Mucosa of descending colon (tissue), 3 donors: ENCODE data around the gene WASHC3. TPM values are rescaled to one million over a fixed set of nuclear protein-coding genes. Genes with fewer than 3 reads are reported as not detected.
A peak's percentile ranks its signal among the peaks of the same experiment; 100 is the strongest.

Experiments used
- ATAC-seq: fragments of 200-7000 bp; cut with Tn5 transposase; one replicate; pipeline ENCODE4 v1.9.1; 2020; ENCODE audit warnings: mild to moderate bottlenecking, moderate library complexity
- DNase-seq, 3 donors: peaks; one replicate each; pipeline ENCODE4 v3.0.0-alpha.2; 2020
- H3K36me3 ChIP-seq: fragments of 200-600 bp; one replicate; pipeline ENCODE4 v1.8.0; 2021; ENCODE audit warnings: low read depth, mild to moderate bottlenecking
- H3K4me1 ChIP-seq: fragments of 200-600 bp; one replicate; pipeline ENCODE4 v1.8.0; 2021; ENCODE audit warnings: low read depth, mild to moderate bottlenecking
- H3K4me3 ChIP-seq: fragments of 200-600 bp; one replicate; pipeline ENCODE4 v1.8.0; 2021; ENCODE audit warnings: mild to moderate bottlenecking
- H3K9me3 ChIP-seq: fragments of 200-600 bp; one replicate; pipeline ENCODE4 v1.8.0; 2021; ENCODE audit warnings: mild to moderate bottlenecking
- intact Hi-C, 2 donors: fragments of 100-400 bp; cut with DNase I in 1 of 2; cut with micrococcal nuclease in 1 of 2; formaldehyde crosslinking; loops; one replicate each; pipeline versions ENCODE4 v1.11.0 to v1.11.1; 2022; cut with DNase I, micrococcal nuclease
- total RNA-seq, 3 donors: library from RNA; stranded (reverse); fragmentation: NEBNext Ultra II Directional in 2 of 3; extraction: Animal tissue kit (Norgen Biotek cat#: 25700) in 2 of 3; gene quantifications; one replicate each; pipeline versions ENCODE4 v1.2.1 to v1.2.4, GENCODE V29; 2021 to 2023
- TF ChIP-seq, protein P1 (sequence below): fragments of 200-600 bp; IDR thresholded peaks from one replicate; pipeline ENCODE4 v1.8.0; 2022; ENCODE audit warnings: antibody characterized with exemption, mild to moderate bottlenecking
- donor health status: DM: no; HTN: no; CAD: no; lungs with moderate emphysema.
- donor health status: DM: no; HTN: no; CAD: no.
- donor health status: DM: no; HTN: yes; CAD: no.

WASHC3 gene
- total RNA-seq, 3 donors from 2014 or later, result 31.1 to 39.1 (median 34.9) TPM

DNA sequence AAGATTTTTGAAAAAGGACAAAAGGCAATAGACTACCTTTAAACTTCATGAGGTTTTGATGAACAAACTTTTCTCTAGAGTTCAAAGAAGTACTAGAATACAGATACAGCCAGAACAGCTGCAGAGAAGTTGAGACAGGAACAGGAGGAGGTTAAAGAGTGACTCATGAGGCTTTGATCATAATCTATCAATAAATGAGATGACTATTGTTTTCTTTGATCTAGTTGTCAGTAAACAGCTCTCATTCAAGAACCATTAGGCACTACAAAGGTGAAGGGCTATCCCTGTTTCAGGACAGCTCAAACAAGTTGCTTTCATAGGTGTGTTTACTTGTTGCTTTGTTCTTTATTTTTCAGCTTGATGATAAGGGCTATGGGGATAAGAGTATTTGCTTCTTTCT, 2.4 kb downstream of the WASHC3 start:
- no peaks in the 10 kb centered on the region for H3K36me3 ChIP-seq
- TF ChIP-seq, protein P1, sequence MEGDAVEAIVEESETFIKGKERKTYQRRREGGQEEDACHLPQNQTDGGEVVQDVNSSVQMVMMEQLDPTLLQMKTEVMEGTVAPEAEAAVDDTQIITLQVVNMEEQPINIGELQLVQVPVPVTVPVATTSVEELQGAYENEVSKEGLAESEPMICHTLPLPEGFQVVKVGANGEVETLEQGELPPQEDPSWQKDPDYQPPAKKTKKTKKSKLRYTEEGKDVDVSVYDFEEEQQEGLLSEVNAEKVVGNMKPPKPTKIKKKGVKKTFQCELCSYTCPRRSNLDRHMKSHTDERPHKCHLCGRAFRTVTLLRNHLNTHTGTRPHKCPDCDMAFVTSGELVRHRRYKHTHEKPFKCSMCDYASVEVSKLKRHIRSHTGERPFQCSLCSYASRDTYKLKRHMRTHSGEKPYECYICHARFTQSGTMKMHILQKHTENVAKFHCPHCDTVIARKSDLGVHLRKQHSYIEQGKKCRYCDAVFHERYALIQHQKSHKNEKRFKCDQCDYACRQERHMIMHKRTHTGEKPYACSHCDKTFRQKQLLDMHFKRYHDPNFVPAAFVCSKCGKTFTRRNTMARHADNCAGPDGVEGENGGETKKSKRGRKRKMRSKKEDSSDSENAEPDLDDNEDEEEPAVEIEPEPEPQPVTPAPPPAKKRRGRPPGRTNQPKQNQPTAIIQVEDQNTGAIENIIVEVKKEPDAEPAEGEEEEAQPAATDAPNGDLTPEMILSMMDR, result no peak
- DNase-seq (no peak), ATAC-seq (no peak)
- peaks cover 5% of the 10 kb centered on the region for H3K4me1 ChIP-seq
- no peak overlapping the region for H3K4me3 ChIP-seq
- intact Hi-C loops, result no loop called here
- H3K9me3 ChIP-seq, result no peaks in the 10 kb centered on the region

DNA sequence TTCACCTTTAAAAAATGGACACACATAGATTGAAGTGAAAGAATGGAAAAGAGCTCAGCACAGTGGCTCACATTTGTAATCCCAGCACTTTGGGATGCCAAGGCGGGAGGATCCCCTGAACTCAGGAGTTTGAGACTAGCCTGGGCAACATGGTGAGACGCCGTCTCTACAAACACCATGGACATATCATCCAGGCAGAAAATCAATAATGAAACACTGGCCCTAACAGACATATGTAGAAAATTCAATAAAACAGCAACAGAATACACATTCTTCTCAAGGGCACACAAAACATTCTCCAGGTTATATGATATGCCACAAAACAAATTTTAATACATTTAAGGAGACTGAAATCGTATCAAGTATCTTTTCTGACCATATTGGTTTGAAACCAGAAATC, 7.4 kb downstream of the WASHC3 start:
- Histone ChIP-seq H3K4me3 (no peak overlapping the region), H3K4me1 (no peaks in the 10 kb centered on the region), H3K9me3 (no peaks in the 10 kb centered on the region), H3K36me3 (no peaks in the 10 kb centered on the region)
- no peak for DNase-seq
- no peak for ATAC-seq
- TF ChIP-seq, protein P1, result no peak
- intact Hi-C loops, result no loop called here

DNA sequence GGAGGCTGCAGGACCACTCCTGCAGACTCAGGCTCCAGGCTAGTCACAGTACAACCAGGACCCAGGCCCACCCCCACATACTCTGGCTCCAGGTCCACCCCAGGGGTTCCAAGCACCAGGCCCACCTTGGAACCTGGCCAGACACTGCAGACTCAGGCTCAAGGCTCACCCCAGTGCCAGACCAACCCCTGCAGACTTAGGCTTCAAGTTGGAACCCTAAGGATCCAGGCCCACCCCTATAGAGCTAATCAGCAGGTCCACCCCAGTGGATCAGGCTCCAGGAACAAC, 8.8 kb downstream of the WASHC3 start:
- intact Hi-C loops, result no loop called here
- no peak overlapping the region for H3K4me3 ChIP-seq
- TF ChIP-seq, protein P1, result no peak
- H3K9me3 ChIP-seq, result no peaks in the 10 kb centered on the region
- no peaks in the 10 kb centered on the region for H3K4me1 ChIP-seq
- H3K36me3 ChIP-seq, result no peaks in the 10 kb centered on the region
- ATAC-seq (no peak), DNase-seq (peak in 1 of 3 donors; percentile 27)

DNA sequence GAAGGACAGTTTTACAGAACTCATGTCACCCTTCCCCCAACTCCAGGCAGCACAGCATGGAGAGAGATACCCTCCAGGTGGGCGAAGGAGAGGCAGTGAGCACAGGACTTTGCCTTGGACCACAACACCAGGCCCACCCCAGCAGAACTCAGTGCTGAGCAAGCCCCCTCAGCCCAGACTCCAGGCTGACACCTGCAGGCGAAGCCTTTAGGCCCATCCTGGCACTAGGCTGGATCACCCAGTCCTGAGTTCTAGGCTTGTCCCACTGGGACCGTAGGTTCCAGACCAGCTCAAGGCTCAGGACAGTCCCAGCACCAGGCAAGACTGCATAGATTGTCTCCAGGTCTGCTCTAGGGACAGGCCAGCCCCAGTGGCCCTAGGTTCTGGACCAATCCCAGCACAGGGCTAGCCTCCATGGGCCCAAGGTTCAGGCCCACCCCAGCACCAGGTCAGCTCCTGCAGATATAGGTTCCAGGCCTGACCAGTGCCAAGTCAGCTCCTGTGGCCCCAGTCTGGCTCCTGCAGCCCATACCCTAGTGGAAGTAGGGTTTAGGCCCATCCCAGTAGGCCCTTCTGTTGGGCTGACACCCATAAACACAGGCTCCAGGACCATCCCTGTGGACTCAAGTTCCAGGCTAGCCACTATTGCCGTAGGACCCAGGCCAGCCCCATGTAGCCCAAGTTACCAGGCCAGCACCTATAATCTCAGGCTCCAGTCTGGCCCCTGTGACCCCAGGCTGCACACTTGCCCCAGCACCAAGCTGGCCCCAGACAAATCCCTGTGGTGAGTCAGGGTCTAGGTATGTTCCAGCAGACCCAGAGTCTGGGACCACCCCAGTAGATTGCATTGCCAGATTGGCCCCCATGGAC, 9.4 kb downstream of the WASHC3 start:
- ATAC-seq, result peak; percentile 18
- Histone ChIP-seq H3K9me3 (no peaks in the 10 kb centered on the region), H3K36me3 (no peaks in the 10 kb centered on the region), H3K4me3 (no peak overlapping the region), H3K4me1 (no peaks in the 10 kb centered on the region)
- TF ChIP-seq, protein P1, result no peak
- intact Hi-C loops, result no loop called here
- peak in 1 of 3 donors; percentile 34 for DNase-seq

DNA sequence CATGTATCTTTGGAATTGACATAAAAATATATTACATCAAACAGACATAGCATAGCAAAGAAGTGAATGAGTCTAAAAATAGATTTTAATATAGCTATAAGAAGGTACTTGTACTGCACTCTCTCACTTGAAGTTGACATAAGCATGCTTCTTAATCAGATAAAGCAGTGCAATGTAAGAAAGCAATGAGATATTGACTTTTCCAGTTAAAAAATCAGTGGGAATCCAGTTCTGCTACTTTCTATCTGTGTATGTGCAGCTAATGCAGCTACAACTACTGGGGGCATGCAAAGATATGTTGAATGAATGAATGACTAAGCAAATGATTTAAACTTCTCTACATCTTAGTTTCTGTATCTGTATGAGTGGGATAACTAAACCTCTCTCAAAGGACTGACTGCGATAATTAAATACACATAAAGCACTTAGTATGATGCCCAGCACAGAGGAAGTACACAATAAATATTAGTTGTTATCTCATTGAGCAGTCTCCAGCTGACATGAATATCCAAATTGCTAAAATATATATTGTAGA, 10.3 kb downstream of the WASHC3 start:
- no peaks in the 10 kb centered on the region for H3K9me3 ChIP-seq
- no peak for ATAC-seq
- no peaks in the 10 kb centered on the region for H3K4me1 ChIP-seq
- intact Hi-C loops, result no loop called here
- TF ChIP-seq, protein P1, result no peak
- no peak overlapping the region for H3K4me3 ChIP-seq
- no peaks in the 10 kb centered on the region for H3K36me3 ChIP-seq
- no peak for DNase-seq
